ENCODE measurements around the gene TOX3. TPM values are rescaled to one million over a fixed set of nuclear protein-coding genes. Genes with fewer than 3 reads are reported as not detected.

Gene TOX3
- total and polyA plus RNA-seq, 2 donors (not counting 1 experiment from before 2014, with no cell fraction given) = not detected

GRCh38 chr16:52498328-52499059 is 48.4 kb downstream of the TOX3 start:
- no peak overlapping the region for H3K4me2 ChIP-seq (replicated peaks; ENCODE audit: low read depth, low read length, poor library complexity, severe bottlenecking)
- no peak overlapping the region for H3K27ac ChIP-seq (ENCODE audit: low read length in 2 of 2)
- no peak overlapping the region for H3K9ac ChIP-seq (ENCODE audit: low read length)
- intact Hi-C loops (cut with micrococcal nuclease) = no loop called here
- ATAC-seq (ENCODE audit: low read depth) (no peak), DNase-seq (no peak)
- H3K27ac Mint-ChIP-seq = no peak overlapping the region
- peaks cover 0 to 1% (median 0%) of the 10 kb centered on the region in 3 donors for H3K9me3 ChIP-seq (ENCODE audit: control extremely low read depth in 1 of 3, control insufficient read depth in 2 of 3, insufficient read depth in 1 of 3, low read length in 2 of 3)
- H3K4me1 Mint-ChIP-seq = no peaks in the 10 kb centered on the region
- CTCF ChIA-PET = no interaction called here
- H3K9me3 Mint-ChIP-seq (ENCODE audit: insufficient read depth) = no peaks in the 10 kb centered on the region
- no peaks in the 10 kb centered on the region for H3K27me3 ChIP-seq (replicated peaks in 1 of 4; ENCODE audit: control extremely low read depth in 1 of 4, control insufficient read depth in 3 of 4, insufficient read depth in 4 of 4, low read length in 3 of 4)
- H3K27me3 Mint-ChIP-seq = no peaks in the 10 kb centered on the region
- no peaks in the 10 kb centered on the region for H4K20me1 ChIP-seq (ENCODE audit: control insufficient read depth, insufficient read depth, low read length, poor library complexity, severe bottlenecking)
- no peak for TF ChIP-seq CTCF (IDR thresholded peaks at IDR 0.05)
- no peak for TF ChIP-seq EZH2 (IDR thresholded peaks at IDR 0.05; ENCODE audit: borderline replicate concordance, insufficient read depth, low read depth, low read length, poor library complexity, severe bottlenecking)
- H3K36me3 ChIP-seq (replicated peaks in 1 of 2; ENCODE audit: control extremely low read depth in 1 of 2, control insufficient read depth in 1 of 2, extremely low read depth in 1 of 2, insufficient read depth in 2 of 2, low read length in 1 of 2) = no peaks in the 10 kb centered on the region
- H3K79me2 ChIP-seq (ENCODE audit: control insufficient read depth, insufficient read depth, low read length) = no peaks in the 10 kb centered on the region
- WGBS (ENCODE audit: insufficient coverage) = 26% methylated on average over 12 of the region's 16 CpGs
- no peak overlapping the region for H3K4me3 ChIP-seq (ENCODE audit: control extremely low read depth in 1 of 5, extremely low read depth in 1 of 5, insufficient read depth in 1 of 5, low read depth in 2 of 5, low read length in 4 of 5)
- POLR2A ChIA-PET = no interaction called here
- no peak overlapping the region for H2AFZ ChIP-seq (ENCODE audit: insufficient read depth, low read depth, low read length, poor library complexity, severe bottlenecking)
- no peak overlapping the region for H3K4me3 Mint-ChIP-seq
- H3K4me1 ChIP-seq (ENCODE audit: control insufficient read depth in 2 of 2, insufficient read depth in 2 of 2, low read length in 2 of 2) = no peaks in the 10 kb centered on the region

- Histone ChIP-seq H3K27ac (ENCODE audit: low read length in 2 of 2) (no peak overlapping the region), H4K20me1 (ENCODE audit: control insufficient read depth, insufficient read depth, low read length, poor library complexity, severe bottlenecking) (no peaks in the 10 kb centered on the region), H3K36me3 (replicated peaks in 1 of 2; ENCODE audit: control extremely low read depth in 1 of 2, control insufficient read depth in 1 of 2, extremely low read depth in 1 of 2, insufficient read depth in 2 of 2, low read length in 1 of 2) (no peaks in the 10 kb centered on the region), H3K4me1 (ENCODE audit: control insufficient read depth in 2 of 2, insufficient read depth in 2 of 2, low read length in 2 of 2) (no peaks in the 10 kb centered on the region), H3K79me2 (ENCODE audit: control insufficient read depth, insufficient read depth, low read length) (no peaks in the 10 kb centered on the region), H3K27me3 (replicated peaks in 1 of 4; ENCODE audit: control extremely low read depth in 1 of 4, control insufficient read depth in 3 of 4, insufficient read depth in 4 of 4, low read length in 3 of 4) (no peaks in the 10 kb centered on the region), H3K4me2 (replicated peaks; ENCODE audit: low read depth, low read length, poor library complexity, severe bottlenecking) (no peak overlapping the region), H2AFZ (ENCODE audit: insufficient read depth, low read depth, low read length, poor library complexity, severe bottlenecking) (no peak overlapping the region), H3K4me3 (ENCODE audit: control extremely low read depth in 1 of 5, extremely low read depth in 1 of 5, insufficient read depth in 1 of 5, low read depth in 2 of 5, low read length in 4 of 5) (no peak overlapping the region), H3K9ac (ENCODE audit: low read length) (no peak overlapping the region), H3K9me3 (ENCODE audit: control extremely low read depth in 1 of 3, control insufficient read depth in 2 of 3, insufficient read depth in 1 of 3, low read length in 2 of 3) (peaks cover 0 to 1% (median 0%) of the 10 kb centered on the region in 3 donors)
- WGBS (ENCODE audit: insufficient coverage) = no CpG with 5 or more reads among the region's 1 CpG
- ATAC-seq (ENCODE audit: low read depth) (no peak), DNase-seq (no peak)
- Mint-ChIP-seq H3K27ac (no peak overlapping the region), H3K4me3 (no peak overlapping the region), H3K9me3 (ENCODE audit: insufficient read depth) (no peaks in the 10 kb centered on the region), H3K27me3 (no peaks in the 10 kb centered on the region), H3K4me1 (no peaks in the 10 kb centered on the region)
- intact Hi-C loops (cut with micrococcal nuclease) = no loop called here
- CTCF ChIA-PET = no interaction called here
- TF ChIP-seq CTCF (IDR thresholded peaks at IDR 0.05) = no peak
- no peak for TF ChIP-seq EZH2 (IDR thresholded peaks at IDR 0.05; ENCODE audit: borderline replicate concordance, insufficient read depth, low read depth, low read length, poor library complexity, severe bottlenecking)
- POLR2A ChIA-PET = no interaction called here
Measured at GRCh38 chr16:52497067-52497816, 49.7 kb downstream of the TOX3 start.
